Adrenal gland (tissue), 5 donors: ENCODE measurements around the gene RYR2.

Experiments
- CTCF ChIP-seq, 6 experiments: fragments of 450-650 bp in 4 of 6; fragments of 200-600 bp in 2 of 6; sonication (generic) in 1 of 6; IDR thresholded peaks; 1 replicate in 5 of 6; 2 replicates in 1 of 6; pipeline versions ENCODE4 v1.5.1 to v1.8.0; 2016 to 2021; ENCODE audit warnings: antibody characterized with exemption in 6 of 6, mild to moderate bottlenecking in 2 of 6, moderate library complexity in 1 of 6
- POLR2A ChIP-seq, 2 donors: fragments of 450-650 bp; IDR thresholded peaks; one replicate each; pipeline ENCODE4 v1.6.1; 2017; ENCODE audit warnings: antibody characterized with exemption in 2 of 2, mild to moderate bottlenecking in 2 of 2, moderate library complexity in 1 of 2
- donor health status: DM: no; HTN: no; CAD: no.

- TF ChIP-seq CTCF (IDR thresholded peaks at IDR 0.05) (no peak), POLR2A (IDR thresholded peaks at IDR 0.05) (no peak)
Observed at GRCh38 chr1:237261198-237261597, 219.2 kb downstream of the RYR2 start.
